ENCODE measurements around the gene AQP6.

AQP6 gene

GRCh38 chr12:49944046-49944445, 28.7 kb upstream of the AQP6 start:
- DNase-seq, result no peak

GRCh38 chr12:49944718-49945117, 28.0 kb upstream of the AQP6 start:
- DNase-seq, result no peak

GRCh38 chr12:49945394-49946080, 27.2 kb upstream of the AQP6 start:
- DNase-seq, result peak; percentile 91

- no peak for DNase-seq
Measured at GRCh38 chr12:49946086-49946485, 26.7 kb upstream of the AQP6 start.

GRCh38 chr12:49946497-49946896, 26.2 kb upstream of the AQP6 start:
- DNase-seq, result no peak

GRCh38 chr12:49947593-49948226, 25.0 kb upstream of the AQP6 start:
- no peak for DNase-seq

- DNase-seq, result no peak
Measured at GRCh38 chr12:49948866-49949845, 23.6 kb upstream of the AQP6 start.

- DNase-seq, result no peak
Measured at GRCh38 chr12:49949866-49950265, 22.9 kb upstream of the AQP6 start.

GRCh38 chr12:49950273-49951251, 22.2 kb upstream of the AQP6 start, which contains the start of gene AQP2:
TSS of gene AQP2 (plus strand) at chr12:49950737. CDS start at chr12:49950831, 94 bp downstream.
- no peak for DNase-seq

GRCh38 chr12:49951411-49952240, 21.1 kb upstream of the AQP6 start:
- no peak for DNase-seq

GRCh38 chr12:49952391-49953055, 20.2 kb upstream of the AQP6 start:
- DNase-seq, result no peak

- DNase-seq, result no peak
Measured at GRCh38 chr12:49953151-49953550, 19.6 kb upstream of the AQP6 start.

- DNase-seq, result no peak
Measured at GRCh38 chr12:49953961-49954846, 18.5 kb upstream of the AQP6 start.

- no peak for DNase-seq
Measured at GRCh38 chr12:49954863-49955830, 17.6 kb upstream of the AQP6 start.

- DNase-seq, result no peak
Measured at GRCh38 chr12:49955899-49956662, 16.7 kb upstream of the AQP6 start.

- DNase-seq, result no peak
Measured at GRCh38 chr12:49956663-49957569, 15.8 kb upstream of the AQP6 start.
